Activated CD4-positive, CD25-positive, alpha-beta regulatory T cell treated with anti-CD3 and anti-CD28 coated beads, Interleukin-2, amount 50 U/mL, for 16 hours (primary cell): ENCODE results near the gene XBP1.
"Not testable (repeated sequence)": the region's sequence is repeated elsewhere in the genome, so short reads cannot be mapped to it uniquely, and the experiment has no call there.

ENCODE experiments used
- DNase-seq: peaks from one replicate; pipeline ENCODE4 v3.0.0-alpha.2; 2020; ENCODE audit warnings: low read depth, low spot score

The XBP1 gene

DNA sequence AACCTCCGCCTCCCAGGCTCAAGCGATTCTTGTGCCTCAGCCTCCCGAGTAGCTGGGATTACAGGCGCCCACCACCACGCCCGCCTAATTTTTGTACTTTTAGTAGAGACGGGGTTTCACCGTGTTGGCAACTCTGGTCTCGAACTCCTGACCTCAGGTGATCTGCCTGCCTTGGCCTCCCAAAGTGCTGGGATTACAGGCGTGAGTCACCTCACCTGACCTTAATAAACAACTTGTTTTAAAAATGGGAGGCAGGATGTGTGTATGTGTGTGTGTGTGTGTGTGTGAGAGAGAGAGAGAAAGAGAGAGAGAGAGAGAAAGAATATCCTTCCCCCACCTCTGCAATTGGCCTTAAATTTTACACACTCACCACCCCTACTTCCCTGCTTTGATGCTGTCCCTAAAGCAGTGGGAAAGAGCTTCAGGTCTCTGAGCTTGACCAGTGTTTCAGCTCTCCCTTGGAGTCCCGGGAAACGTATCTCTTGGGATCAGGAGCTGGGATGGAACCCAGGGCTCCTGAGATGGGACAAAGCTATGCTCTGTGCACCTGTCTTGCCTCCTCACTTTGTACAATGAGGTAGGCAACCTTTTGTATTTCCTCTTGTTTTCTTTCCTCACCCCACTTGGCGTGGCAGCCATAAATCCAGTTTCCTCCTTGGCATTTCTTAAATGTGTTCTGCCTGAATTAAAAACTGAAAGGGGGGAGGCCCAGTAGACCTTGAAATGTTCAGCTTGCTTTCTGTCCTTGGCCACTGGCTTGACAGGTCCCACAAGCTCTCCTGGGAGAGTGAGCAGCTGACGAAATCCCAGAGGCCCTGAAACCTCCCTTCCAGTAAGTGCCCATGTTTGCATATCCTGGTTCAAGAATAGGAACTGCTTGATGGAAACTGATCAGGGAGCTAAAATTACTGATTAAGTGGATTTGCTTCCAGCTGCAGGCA lies 17.8 kb upstream of the XBP1 start:
- DNase-seq: no peak

GRCh38 chr22:28817064-28817463 lies 16.7 kb upstream of the XBP1 start:
- DNase-seq: no peak

DNA sequence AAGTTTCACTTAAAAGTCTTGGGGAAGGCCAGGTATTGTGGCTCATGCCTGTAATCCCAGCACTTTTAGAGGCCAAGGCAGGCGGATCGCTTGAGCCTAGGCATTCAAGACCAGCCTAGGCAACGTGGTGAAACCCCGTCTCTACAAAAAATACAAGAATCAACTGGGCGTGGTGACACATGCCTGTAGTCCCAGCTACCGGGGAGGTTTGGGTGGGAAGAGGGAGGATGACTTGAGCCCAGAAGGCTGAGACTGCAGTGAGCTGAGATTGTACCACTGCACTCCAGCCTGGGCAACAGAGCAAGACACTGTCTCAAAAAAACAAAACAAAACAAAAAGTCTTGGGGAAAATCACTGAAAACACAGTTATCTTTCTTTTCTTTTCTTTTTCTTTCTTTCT lies 15.4 kb upstream of the XBP1 start:
- DNase-seq: no peak

DNA sequence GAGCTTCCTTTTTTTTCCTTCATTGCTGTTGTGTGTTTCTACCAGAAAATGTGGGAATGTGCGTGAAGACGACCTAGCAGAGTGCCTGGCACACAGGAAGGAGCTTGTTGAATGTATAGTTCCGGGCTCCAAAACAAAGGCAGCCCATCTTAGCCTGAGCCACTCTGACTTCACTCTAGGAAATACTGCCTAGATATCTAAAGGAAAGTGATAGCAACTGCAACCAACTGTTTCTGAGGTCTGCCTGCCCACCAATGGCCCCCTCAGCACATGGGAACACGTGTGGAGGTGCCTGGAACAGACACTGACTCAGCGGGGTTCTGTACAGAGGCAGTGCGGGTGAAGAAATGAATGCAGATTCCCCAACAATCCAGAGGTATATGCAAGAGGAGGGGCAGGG lies 14.7 kb upstream of the XBP1 start:
- DNase-seq: no peak

DNA sequence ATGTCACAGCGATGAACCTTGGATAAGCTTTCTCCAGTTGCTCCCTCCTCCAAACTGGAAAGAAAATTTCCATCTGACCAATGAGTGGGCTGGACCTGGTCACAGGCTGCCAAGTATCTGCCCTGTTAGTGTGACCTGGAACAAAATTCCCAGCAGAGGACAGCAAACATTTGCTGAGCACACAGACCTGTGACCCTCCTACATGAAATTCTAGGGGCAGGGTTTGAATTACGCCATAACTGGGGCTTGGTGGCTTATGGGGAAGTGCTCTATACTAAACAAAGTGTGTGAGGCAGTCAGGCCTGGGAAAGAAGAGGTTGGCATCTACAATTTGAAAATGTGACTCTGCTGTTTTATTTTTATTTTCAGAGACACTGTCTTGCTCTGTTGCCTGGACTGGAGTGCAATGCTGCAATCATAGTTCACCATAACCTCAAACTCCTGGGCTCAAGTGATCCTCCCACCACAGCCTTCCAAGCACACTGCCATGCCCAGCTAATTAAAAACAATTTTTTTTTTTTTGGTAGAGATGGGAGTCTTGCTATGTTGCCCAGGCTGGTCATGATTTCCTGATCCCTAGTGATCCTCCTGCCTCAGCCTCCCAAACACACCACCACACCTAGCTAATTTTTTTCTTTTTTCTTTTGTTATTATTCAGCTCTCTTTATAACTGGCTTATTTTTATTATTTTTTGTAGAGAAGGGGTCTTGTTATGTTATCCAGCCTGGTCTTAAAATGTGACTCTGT lies 13.6 kb upstream of the XBP1 start:
- no peak for DNase-seq

- no peak for DNase-seq
Measured at GRCh38 chr22:28812516-28812915, 12.1 kb upstream of the XBP1 start.

GRCh38 chr22:28810821-28811491 lies 10.6 kb upstream of the XBP1 start:
- DNase-seq: no peak

DNA sequence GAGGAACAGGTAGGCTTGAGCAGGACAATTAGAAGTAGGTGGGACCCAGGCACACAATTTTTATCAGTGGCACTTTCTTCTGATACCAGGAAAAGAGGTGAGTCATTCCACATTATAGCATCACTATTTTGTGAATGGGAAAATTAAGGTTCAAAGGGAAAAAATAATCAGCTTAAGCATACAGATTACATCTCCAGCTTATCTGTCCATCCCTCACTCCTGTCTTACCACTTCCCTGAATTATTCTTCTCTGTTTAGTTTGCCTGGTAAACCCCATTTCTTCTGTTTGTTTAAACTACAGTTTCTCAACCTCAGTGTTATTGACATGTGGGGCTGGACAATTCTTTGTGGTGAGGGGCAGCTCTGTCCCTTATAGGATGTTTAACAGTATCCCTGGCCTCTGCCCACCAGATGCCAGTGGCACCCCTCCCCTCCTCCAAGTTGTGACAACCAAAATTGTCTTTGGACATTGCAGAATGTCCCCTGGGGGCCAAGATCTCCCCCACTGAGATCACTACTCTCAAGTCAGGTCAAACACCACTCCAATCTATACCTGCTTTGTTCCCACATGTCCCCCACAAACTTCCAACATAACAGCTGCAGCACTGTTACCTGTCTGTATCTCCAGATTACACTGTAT lies 8.5 kb upstream of the XBP1 start:
- no peak for DNase-seq

- not testable (repeated sequence) for DNase-seq
Measured at GRCh38 chr22:28805426-28805825, 5.1 kb upstream of the XBP1 start.

DNA sequence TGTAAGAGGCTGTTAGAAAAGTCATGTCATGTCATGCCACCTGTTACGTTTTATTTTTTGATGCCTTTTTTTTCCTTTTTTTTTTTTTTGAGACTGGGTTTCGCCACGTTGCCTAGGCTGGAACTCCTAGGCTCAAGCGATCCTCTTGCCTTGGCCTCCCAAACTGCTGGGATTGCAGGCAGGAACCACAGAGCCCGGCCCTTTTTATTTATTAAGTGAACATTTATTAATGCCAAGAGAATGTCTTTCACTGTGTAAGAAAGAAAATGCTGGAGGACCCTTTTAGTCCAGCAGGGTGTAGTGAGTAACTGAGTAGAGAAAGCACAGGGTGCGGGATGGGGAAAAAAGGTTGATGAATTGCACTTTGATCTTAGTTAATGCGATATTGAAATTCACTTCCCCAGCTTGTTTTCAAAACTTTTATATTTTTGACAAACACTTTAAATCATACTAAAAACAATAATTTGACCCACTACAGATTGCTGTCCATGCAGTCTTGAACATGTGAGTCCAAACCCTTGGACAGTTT lies 2.3 kb upstream of the XBP1 start:
- DNase-seq: no peak

- no peak for DNase-seq
Measured at GRCh38 chr22:28801845-28802594, 1.7 kb upstream of the XBP1 start.

DNA sequence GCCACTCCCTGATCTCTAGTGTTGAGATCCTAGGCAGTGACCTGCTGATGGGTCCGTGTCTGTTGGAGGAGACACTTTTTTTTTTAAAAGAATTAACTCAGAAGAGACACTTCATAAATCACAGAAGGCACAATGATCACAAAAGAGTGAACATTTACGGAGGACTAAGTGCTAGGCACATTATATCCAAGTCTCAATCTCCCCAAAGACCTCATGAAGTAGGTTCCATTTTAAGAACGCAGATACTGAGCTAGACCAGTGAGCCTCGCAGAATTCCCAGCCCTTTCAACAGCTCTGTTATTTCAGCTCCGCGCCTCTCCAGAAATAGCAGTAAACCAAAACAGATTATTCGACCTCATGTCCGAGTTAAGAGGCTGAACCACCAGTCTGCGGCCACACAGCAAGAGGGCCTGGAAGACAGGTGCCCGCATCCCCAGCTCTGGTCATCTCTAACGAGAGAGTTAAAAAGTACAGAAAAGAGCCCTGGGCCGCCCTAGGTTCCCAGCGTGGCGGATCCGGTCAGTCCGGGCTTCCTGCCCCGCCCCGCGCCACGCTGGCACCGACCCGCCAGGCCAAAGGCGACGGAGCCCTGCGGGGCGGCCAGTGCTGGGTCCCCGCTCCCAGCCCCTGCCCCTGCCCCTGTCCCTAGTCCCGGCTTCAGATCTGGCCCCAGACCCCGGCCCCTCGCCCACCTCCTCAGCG lies 612 bp downstream of the XBP1 start:
- no peak for DNase-seq

DNA sequence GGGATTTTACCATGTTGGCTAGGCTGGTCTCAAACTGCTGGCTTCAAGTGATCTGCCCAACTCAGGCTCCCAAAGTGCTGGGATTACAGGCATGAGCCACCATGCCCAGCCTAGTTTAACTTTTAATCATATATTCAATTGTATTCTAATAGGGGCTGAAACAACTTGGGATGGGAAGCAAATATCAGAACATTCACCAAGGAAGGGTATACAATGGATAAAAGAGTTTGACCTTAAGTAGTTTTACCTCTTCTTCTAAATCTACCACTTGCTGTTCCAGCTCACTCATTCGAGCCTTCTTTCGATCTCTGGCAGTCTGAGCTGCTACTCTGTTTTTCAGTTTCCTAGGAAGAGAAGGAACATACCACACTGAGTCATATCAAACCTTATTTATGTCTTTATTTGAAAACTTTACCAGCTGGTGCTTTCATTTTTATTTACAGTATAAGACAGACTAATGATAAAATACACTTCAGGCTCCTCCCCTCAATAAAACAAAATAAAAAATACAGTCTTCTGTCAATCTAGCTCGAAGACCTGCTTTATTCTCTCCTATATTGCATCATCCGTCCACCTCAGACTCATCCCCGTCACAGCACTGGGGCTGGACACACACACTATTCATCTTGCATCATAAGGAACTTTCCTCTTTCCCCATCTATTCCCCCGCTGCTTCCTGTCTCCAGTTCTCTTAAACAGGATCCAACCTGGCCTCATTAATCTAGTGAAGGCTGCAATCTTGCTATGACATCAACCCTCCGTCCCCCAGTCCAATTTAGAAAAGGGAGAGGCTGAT lies 1.4 kb downstream of the XBP1 start:
- no peak for DNase-seq

GRCh38 chr22:28795932-28796856 lies 4.2 kb downstream of the XBP1 start:
- DNase-seq: no peak

GRCh38 chr22:28795071-28795693 lies 5.2 kb downstream of the XBP1 start:
- DNase-seq: no peak

DNA sequence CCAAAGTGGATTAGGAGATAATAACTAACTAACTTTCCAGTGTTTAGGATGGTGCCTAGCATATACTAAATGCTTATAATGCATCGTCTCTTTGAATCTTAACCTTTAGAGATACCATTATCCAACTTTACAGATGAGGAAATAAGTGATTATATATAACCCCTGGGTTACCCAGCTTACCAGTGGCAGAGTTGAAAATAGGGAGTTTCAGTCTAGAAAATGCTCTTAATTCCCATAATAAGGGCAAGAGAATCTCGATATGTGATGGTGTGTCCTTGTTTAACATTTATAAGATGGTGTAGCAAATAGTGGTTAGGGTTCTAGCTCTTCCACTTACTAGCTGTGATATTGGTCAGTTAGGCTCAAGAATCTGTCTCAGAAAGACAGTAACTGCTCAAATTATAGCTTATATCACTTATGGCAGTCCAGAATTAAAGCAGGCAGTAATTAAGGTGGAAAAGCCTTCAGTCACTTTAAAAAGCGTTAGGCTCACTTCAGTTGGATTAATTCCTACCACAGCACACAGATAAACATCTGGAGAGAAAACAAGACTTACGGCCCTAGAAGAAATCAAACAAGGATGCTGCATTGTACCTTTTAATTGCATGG lies 6.3 kb downstream of the XBP1 start:
- no peak for DNase-seq
